Liver (tissue), 9 donors: ENCODE measurements around the gene GRB2. TPM values are rescaled to one million over a fixed set of nuclear protein-coding genes. Genes with fewer than 3 reads are reported as not detected.

ENCODE experiments used
- DNase-seq: peaks from one replicate; pipeline ENCODE4 v3.0.0-alpha.2; 2017; ENCODE audit warnings: low spot score
- H3K27ac ChIP-seq, 2 donors: one replicate each; pipeline ENCODE4 v1.7.0; 2013; ENCODE audit warnings: inconsistent platforms in 2 of 2, low read length in 2 of 2, control low read depth in 1 of 2, low read depth in 1 of 2, mild to moderate bottlenecking in 1 of 2
- H3K27me3 ChIP-seq, 4 donors: one replicate each; pipeline versions ENCODE4 v1.6.1 to v1.7.0; 2013; ENCODE audit warnings: low read length in 3 of 4, inconsistent platforms in 1 of 4, mild to moderate bottlenecking in 1 of 4, moderate library complexity in 1 of 4; ENCODE audit not compliant: control insufficient read depth in 4 of 4, insufficient read depth in 4 of 4
- H3K36me3 ChIP-seq, 4 donors: one replicate each; pipeline versions ENCODE4 v1.6.1 to v1.7.0; 2013; ENCODE audit warnings: low read length in 3 of 4, mild to moderate bottlenecking in 3 of 4, low read depth in 1 of 4, moderate library complexity in 1 of 4; ENCODE audit not compliant: control insufficient read depth in 4 of 4, insufficient read depth in 3 of 4
- H3K4me1 ChIP-seq, 4 donors: one replicate each; pipeline versions ENCODE4 v1.6.1 to v1.7.0; 2013; ENCODE audit warnings: low read length in 3 of 4, mild to moderate bottlenecking in 3 of 4, moderate library complexity in 1 of 4; ENCODE audit not compliant: control insufficient read depth in 4 of 4, insufficient read depth in 4 of 4
- H3K4me3 ChIP-seq, 3 donors: one replicate each; pipeline versions ENCODE4 v1.6.1 to v1.7.0; 2013; ENCODE audit warnings: low read length in 3 of 3, control low read depth in 1 of 3, low read depth in 1 of 3, mild to moderate bottlenecking in 1 of 3
- H3K9ac ChIP-seq, 2 donors: one replicate each; pipeline ENCODE4 v1.7.0; 2013; ENCODE audit warnings: low read length in 2 of 2, mild to moderate bottlenecking in 2 of 2, moderate library complexity in 2 of 2, control low read depth in 1 of 2, low read depth in 1 of 2
- H3K9me3 ChIP-seq, 4 donors: one replicate each; pipeline versions ENCODE4 v1.6.1 to v1.7.0; 2013; ENCODE audit warnings: low read length in 3 of 4; ENCODE audit not compliant: control insufficient read depth in 4 of 4
- EGR1 ChIP-seq, 2 donors: IDR thresholded peaks; 2 replicates each; pipeline ENCODE4 v1.6.1; 2016 to 2018; ENCODE audit warnings: antibody characterized with exemption in 2 of 2, low read depth in 2 of 2
- FOXA1 ChIP-seq: IDR thresholded peaks from 2 replicates; pipeline ENCODE4 v1.6.1; 2016; ENCODE audit warnings: antibody characterized with exemption
- FOXA2 ChIP-seq: IDR thresholded peaks from 2 replicates; pipeline ENCODE4 v1.6.1; 2016; ENCODE audit warnings: antibody characterized with exemption
- GABPA ChIP-seq, 2 donors: IDR thresholded peaks in 1 of 2; conservative IDR thresholded peaks in 1 of 2; 2 replicates each; pipeline ENCODE4 v1.6.1; 2016; ENCODE audit warnings: antibody characterized with exemption in 2 of 2, mild to moderate bottlenecking in 1 of 2, moderate library complexity in 1 of 2
- HNF4A ChIP-seq, 2 donors: conservative IDR thresholded peaks; 2 replicates each; pipeline ENCODE4 v1.6.1; 2016; ENCODE audit warnings: antibody characterized with exemption in 2 of 2, mild to moderate bottlenecking in 2 of 2
- HNF4G ChIP-seq: IDR thresholded peaks from 2 replicates; pipeline ENCODE4 v1.6.1; 2016; ENCODE audit warnings: antibody characterized with exemption
- JUND ChIP-seq, 2 donors: IDR thresholded peaks; 2 replicates each; pipeline ENCODE4 v1.6.1; 2016; ENCODE audit warnings: antibody characterized with exemption in 2 of 2
- MAX ChIP-seq: IDR thresholded peaks from 2 replicates; pipeline ENCODE4 v1.6.1; 2016; ENCODE audit warnings: antibody characterized with exemption
- NR2F2 ChIP-seq: IDR thresholded peaks from 2 replicates; pipeline ENCODE4 v1.6.1; 2016; ENCODE audit warnings: antibody characterized with exemption
- RAD21 ChIP-seq, 2 donors: IDR thresholded peaks; 2 replicates each; pipeline ENCODE4 v1.6.1; 2016; ENCODE audit warnings: antibody characterized with exemption in 2 of 2, mild to moderate bottlenecking in 2 of 2
- RXRA ChIP-seq, 2 donors: IDR thresholded peaks; 2 replicates each; pipeline ENCODE4 v1.6.1; 2017 to 2018; ENCODE audit warnings: antibody characterized with exemption in 2 of 2, mild to moderate bottlenecking in 1 of 2
- SP1 ChIP-seq: IDR thresholded peaks from 2 replicates; pipeline ENCODE4 v1.6.1; 2018; ENCODE audit warnings: antibody characterized with exemption, mild to moderate bottlenecking
- TAF1 ChIP-seq: conservative IDR thresholded peaks from 2 replicates; pipeline ENCODE4 v1.6.1; 2016; ENCODE audit warnings: antibody characterized with exemption, mild to moderate bottlenecking
- YY1 ChIP-seq: IDR thresholded peaks from 2 replicates; pipeline ENCODE4 v1.6.1; 2016; ENCODE audit warnings: antibody characterized with exemption, mild to moderate bottlenecking
- WGBS: extraction: QIAGEN DNeasy Blood & Tissue Kit; methylation state at CpG from one replicate; pipeline ENCODE4 v1.1.7; 2013; 5-methylcytosine and 5-hydroxymethylcytosine counted together
- polyA plus RNA-seq, 2 donors: library from polyadenylated mRNA; stranded (reverse) in 1 of 2; unstranded in 1 of 2; fragments of 200-250 nt in 1 of 2; fragments of >200 nt in 1 of 2; fragmentation: Nextera tagmentation in 1 of 2; extraction: Ambion mirVana in 1 of 2; gene quantifications; one replicate each; pipeline versions ENCODE4 v1.2.1 to v1.2.3, GENCODE V29; 2013 to 2015
- total RNA-seq, 2 donors: library from RNA; depleted of rRNA; stranded (reverse); fragments of >200 nt; gene quantifications; one replicate each; pipeline ENCODE4 v1.2.3, GENCODE V29; 2014
- TF ChIP-seq, protein P1 (sequence below): IDR thresholded peaks from 2 replicates; pipeline ENCODE4 v1.6.1; 2016; ENCODE audit warnings: antibody characterized with exemption
- TF ChIP-seq, protein P2 (sequence below): fragments of 150-350 bp; IDR thresholded peaks from 2 replicates; pipeline ENCODE4 v1.5.1; 2017; ENCODE audit warnings: improper control_type of control experiment, low read depth, low read length; ENCODE audit not compliant: missing input control
- TF ChIP-seq, protein P3 (sequence below): IDR thresholded peaks from 2 replicates; pipeline ENCODE4 v1.6.1; 2016; ENCODE audit warnings: antibody characterized with exemption, mild to moderate bottlenecking
- TF ChIP-seq, protein P4 (sequence below): IDR thresholded peaks from 2 replicates; pipeline ENCODE4 v1.6.1; 2016; ENCODE audit warnings: antibody characterized with exemption
- donor health status: healthy.
- donor health status: healthy.
- donor health status: healthy.
- donor health status: healthy.
- donor health status: healthy.

GRB2 gene
- total and polyA plus RNA-seq, 4 donors = 36.0 to 91.8 (median 49.6) TPM

DNA sequence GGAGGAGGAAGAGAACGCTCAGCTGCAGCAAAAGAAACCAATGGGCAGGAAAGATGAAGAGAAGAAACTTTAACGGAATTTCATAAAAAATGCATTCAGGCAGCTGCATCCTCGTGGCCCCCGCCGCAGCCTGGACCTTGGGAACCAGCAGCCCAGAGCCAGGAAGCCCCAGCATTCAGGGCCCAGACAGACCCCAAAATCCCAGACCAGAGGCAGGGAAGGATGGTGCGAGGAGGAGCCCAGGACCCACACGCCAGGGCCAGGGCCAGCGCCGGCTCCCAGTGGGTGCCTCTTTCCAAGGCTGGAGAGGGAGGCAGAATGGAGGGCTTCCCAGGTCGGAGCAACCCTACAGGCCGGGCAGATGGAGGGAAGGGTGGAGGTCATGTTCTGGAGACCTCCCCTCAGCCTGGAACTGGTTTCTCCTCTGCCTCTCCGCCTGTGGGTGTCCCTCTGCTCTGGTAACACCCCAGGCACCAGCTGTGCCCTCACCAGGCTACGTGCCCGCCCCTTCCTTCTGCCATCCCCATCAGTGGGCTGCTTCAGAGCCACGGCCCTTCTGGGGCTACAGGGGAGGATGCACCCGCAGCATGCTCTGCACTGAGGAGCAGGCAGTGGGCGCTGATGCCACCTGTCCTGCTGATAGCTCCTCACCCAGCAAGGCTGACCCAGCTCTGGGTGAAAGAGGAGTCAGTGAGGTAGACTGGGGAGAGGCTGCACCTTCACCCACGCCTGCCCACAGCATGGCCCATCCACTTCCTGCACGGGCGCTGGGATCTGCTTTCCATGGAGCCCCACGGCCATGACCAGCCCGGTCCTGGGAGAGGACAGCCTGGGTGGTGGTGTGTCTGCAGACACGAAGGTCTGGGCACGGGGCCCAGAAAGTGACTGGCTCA is 133.3 kb downstream of the GRB2 start:
- Histone ChIP-seq H3K27ac (peak overlapping the region; percentile 68 to 84), H3K9ac (no peak overlapping the region), H3K27me3 (no peaks in the 10 kb centered on the region), H3K4me1 (peaks cover 7 to 26% (median 17%) of the 10 kb centered on the region in 4 donors), H3K36me3 (peaks cover 0 to 3% (median 1%) of the 10 kb centered on the region in 4 donors), H3K4me3 (peak overlapping the region; percentile 57 to 91 (median 80)), H3K9me3 (no peaks in the 10 kb centered on the region)
- WGBS = 63% methylated on average over 24 of the region's 24 CpGs
- TF ChIP-seq FOXA2 = no peak
- TF ChIP-seq, protein P1, sequence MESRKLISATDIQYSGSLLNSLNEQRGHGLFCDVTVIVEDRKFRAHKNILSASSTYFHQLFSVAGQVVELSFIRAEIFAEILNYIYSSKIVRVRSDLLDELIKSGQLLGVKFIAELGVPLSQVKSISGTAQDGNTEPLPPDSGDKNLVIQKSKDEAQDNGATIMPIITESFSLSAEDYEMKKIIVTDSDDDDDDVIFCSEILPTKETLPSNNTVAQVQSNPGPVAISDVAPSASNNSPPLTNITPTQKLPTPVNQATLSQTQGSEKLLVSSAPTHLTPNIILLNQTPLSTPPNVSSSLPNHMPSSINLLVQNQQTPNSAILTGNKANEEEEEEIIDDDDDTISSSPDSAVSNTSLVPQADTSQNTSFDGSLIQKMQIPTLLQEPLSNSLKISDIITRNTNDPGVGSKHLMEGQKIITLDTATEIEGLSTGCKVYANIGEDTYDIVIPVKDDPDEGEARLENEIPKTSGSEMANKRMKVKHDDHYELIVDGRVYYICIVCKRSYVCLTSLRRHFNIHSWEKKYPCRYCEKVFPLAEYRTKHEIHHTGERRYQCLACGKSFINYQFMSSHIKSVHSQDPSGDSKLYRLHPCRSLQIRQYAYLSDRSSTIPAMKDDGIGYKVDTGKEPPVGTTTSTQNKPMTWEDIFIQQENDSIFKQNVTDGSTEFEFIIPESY = no peak
- no peak for TF ChIP-seq RAD21 (IDR thresholded peaks at IDR 0.05)
- TF ChIP-seq MAX = no peak
- TF ChIP-seq, protein P2, sequence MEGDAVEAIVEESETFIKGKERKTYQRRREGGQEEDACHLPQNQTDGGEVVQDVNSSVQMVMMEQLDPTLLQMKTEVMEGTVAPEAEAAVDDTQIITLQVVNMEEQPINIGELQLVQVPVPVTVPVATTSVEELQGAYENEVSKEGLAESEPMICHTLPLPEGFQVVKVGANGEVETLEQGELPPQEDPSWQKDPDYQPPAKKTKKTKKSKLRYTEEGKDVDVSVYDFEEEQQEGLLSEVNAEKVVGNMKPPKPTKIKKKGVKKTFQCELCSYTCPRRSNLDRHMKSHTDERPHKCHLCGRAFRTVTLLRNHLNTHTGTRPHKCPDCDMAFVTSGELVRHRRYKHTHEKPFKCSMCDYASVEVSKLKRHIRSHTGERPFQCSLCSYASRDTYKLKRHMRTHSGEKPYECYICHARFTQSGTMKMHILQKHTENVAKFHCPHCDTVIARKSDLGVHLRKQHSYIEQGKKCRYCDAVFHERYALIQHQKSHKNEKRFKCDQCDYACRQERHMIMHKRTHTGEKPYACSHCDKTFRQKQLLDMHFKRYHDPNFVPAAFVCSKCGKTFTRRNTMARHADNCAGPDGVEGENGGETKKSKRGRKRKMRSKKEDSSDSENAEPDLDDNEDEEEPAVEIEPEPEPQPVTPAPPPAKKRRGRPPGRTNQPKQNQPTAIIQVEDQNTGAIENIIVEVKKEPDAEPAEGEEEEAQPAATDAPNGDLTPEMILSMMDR = no peak
- no peak for TF ChIP-seq NR2F2
- no peak for TF ChIP-seq JUND (IDR thresholded peaks at IDR 0.05)
- TF ChIP-seq GABPA (IDR thresholded peaks at IDR 0.05 in 1 of 2, conservative IDR thresholded peaks at IDR 0.05 in 1 of 2) = no peak
- no peak for TF ChIP-seq YY1
- TF ChIP-seq EGR1 (IDR thresholded peaks at IDR 0.05; ENCODE audit: low read depth in 2 of 2) = no peak
- no peak for TF ChIP-seq RXRA (IDR thresholded peaks at IDR 0.05)
- TF ChIP-seq HNF4A (conservative IDR thresholded peaks at IDR 0.05) = no peak
- TF ChIP-seq HNF4G = no peak
- no peak for TF ChIP-seq SP1
- no peak for TF ChIP-seq FOXA1
- TF ChIP-seq, protein P3, sequence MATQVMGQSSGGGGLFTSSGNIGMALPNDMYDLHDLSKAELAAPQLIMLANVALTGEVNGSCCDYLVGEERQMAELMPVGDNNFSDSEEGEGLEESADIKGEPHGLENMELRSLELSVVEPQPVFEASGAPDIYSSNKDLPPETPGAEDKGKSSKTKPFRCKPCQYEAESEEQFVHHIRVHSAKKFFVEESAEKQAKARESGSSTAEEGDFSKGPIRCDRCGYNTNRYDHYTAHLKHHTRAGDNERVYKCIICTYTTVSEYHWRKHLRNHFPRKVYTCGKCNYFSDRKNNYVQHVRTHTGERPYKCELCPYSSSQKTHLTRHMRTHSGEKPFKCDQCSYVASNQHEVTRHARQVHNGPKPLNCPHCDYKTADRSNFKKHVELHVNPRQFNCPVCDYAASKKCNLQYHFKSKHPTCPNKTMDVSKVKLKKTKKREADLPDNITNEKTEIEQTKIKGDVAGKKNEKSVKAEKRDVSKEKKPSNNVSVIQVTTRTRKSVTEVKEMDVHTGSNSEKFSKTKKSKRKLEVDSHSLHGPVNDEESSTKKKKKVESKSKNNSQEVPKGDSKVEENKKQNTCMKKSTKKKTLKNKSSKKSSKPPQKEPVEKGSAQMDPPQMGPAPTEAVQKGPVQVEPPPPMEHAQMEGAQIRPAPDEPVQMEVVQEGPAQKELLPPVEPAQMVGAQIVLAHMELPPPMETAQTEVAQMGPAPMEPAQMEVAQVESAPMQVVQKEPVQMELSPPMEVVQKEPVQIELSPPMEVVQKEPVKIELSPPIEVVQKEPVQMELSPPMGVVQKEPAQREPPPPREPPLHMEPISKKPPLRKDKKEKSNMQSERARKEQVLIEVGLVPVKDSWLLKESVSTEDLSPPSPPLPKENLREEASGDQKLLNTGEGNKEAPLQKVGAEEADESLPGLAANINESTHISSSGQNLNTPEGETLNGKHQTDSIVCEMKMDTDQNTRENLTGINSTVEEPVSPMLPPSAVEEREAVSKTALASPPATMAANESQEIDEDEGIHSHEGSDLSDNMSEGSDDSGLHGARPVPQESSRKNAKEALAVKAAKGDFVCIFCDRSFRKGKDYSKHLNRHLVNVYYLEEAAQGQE = no peak
- no peak for TF ChIP-seq TAF1
- TF ChIP-seq, protein P4, sequence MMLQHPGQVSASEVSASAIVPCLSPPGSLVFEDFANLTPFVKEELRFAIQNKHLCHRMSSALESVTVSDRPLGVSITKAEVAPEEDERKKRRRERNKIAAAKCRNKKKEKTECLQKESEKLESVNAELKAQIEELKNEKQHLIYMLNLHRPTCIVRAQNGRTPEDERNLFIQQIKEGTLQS = no peak
- no peak for DNase-seq
